Measurements from ENCODE around the gene SPACDR.

The SPACDR gene

GRCh38 chr7:100496509-100496908, 32.4 kb upstream of the SPACDR start:
- no peak for TF ChIP-seq CTCF (conservative IDR thresholded peaks at IDR 0.05)
- no peak overlapping the region for H3K27ac ChIP-seq

DNA sequence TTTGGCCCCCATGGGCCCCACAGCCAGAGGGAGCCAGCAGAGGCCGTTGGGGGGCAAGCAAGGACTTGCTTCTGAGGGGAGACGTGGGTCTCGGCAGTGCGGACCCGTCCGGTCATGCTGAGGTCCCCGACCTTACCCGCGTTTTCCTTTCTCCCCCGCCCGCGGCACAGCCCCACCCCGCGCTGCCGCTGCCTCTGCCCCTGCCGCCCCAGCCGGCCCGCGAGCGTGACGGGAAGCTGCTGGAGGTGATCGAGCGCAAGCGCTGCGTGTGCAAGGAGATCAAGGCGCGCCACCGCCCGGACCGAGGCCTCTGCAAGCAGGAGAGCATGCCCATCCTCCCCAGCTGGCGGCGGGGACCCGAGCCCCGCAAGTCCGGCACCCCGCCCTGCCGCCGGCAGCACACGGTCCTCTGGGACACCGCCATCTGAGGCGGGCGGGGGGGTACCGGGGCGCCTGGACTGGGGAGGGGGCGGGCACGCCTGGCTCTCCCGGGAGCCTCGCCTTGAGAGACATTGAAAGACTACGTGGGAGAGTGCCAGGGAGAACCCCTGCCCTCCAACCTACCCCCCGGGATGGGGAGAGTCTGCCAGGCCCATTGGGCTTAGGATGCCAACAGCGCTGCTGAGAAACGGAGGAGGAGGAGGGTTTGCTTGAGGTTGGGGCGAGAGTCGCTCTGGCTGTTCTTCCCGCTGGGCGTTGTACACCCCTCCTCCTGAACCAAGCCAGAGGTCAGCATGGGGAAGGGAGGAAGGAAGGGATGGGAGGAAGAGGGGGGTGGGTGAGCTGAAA, 29.6 kb upstream of the SPACDR start:
- TF ChIP-seq CTCF (conservative IDR thresholded peaks at IDR 0.05), result no peak
- H3K27ac ChIP-seq, result no peak overlapping the region

DNA sequence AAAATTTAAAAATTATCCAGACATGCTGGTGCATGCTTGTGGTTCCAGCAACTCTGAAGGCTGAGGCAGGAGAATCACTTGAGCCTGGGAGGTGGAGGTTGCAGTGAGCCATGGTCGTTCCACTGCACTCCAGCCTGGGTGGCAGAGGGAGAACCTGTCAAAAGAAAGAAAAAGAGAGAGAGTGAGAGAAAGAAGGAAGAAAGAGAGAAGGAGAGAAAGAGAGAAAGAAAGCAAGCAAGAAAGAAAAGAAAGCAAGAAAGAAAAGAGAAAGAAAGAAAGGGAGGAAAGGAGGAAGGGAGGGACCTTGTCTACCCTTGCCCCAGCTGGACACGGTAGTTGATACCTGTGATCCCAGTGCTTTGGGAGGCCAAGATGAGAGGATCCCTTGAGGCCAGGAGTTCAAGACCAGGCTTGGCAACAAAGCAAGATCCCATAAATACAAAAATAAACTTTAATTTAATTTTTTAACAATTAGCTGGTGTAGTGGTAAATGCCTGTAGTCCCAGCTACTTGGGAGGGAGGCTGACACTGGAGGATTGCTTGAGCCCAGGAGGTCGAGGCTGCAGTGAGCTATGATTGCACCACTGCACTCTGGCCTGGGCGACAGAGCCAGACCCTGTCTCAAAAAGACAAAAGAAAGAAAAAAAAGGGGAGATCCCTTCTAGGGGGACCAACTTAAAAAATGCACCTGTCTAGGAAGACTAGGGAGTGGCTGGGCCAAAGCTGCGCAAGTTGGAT, 28.8 kb upstream of the SPACDR start:
- no peak for TF ChIP-seq CTCF (conservative IDR thresholded peaks at IDR 0.05)
- no peak overlapping the region for H3K27ac ChIP-seq

DNA sequence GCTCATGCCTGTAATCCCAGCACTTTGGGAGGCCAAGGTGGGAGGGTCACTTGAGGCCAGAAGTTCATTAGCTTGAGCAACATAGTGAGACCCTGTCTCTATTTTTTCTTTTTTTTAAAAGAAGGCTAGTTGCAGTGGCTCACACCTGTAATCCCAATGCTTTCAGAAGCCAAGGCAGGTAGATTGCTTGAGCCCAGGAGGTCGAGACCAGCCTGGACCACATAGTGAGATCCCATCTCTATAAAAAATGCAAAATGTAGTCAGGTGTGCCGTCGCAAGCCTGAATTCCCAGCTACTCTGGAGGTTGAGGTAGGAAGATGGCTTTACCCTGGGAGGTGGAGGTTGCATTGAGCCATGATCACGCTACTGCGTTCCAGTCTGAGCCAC, 27.1 kb upstream of the SPACDR start:
- H3K27ac ChIP-seq, result no peak overlapping the region
- TF ChIP-seq CTCF (conservative IDR thresholded peaks at IDR 0.05), result no peak

DNA sequence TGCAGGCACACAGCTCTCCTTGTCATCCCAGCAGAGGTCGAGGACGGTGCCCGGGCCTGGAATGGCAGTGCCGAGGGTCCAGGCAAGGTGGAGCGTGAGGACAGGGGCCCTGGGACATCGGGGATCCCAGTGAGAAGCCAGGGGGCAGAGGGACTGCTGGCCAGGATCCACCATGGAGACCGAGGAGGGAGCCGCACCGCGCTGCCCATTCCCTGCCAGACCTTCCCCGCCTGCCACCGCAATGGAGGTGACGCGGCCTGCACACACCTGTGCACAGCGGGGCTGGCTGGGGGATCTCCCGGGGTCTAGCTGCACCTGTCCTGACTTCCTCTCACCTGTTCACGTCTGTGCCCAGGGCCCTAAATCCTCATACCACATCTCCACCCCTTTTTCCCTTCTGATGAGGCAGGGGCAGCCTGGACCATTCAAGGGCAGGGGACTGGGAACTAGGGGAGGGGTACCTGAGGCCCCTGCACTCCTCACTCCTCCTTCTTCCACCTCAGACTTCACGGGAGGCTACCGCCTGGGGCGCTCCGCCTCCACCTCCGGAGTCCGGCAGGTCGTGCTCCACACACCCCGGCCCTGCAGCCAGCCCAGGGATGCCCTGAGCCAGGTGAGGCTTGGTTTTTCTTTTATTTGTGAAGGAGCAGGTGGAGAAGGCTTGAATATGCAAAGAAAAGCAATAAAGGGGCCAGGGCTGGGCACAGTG, 26.6 kb upstream of the SPACDR start:
- H3K27ac ChIP-seq, result no peak overlapping the region
- TF ChIP-seq CTCF (conservative IDR thresholded peaks at IDR 0.05), result no peak

GRCh38 chr7:100489824-100490223, 25.8 kb upstream of the SPACDR start:
- no peak overlapping the region; the same call in 1 of the 2 replicates for H3K27ac ChIP-seq
- TF ChIP-seq CTCF (conservative IDR thresholded peaks at IDR 0.05), result no peak

DNA sequence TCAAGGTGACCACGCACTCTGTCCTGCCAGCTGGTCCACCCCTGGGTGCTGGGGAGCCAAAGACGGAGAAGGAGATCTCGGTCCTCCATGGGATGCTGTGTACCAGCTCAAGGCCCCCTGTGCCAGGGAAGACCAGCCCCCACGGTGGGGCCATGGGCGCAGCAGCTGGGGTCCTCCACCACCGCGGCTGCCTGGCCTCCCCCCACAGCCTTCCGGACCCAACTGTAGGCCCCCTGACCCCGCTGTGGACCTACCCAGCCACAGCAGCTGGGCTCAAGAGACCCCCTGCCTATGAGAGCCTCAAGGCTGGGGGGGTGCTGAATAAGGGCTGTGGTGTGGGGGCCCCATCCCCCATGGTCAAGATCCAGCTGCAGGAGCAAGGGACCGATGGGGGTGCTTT, 25.1 kb upstream of the SPACDR start:
- no peak for TF ChIP-seq CTCF (conservative IDR thresholded peaks at IDR 0.05)
- H3K27ac ChIP-seq, result peak overlapping the region; percentile 8; the same call in 1 of the 2 replicates

Measured in VCaP (cell line).